Stimulated activated CD8-positive, alpha-beta memory T cell treated with anti-CD3 and anti-CD28 coated beads, Interleukin-7, amount 100 ng/mL, for 48 hours (primary cell): ENCODE measurements around the gene YIF1B.
"Not testable (repeated sequence)": the region's sequence is repeated elsewhere in the genome, so short reads cannot be mapped to it uniquely, and the experiment has no call there.

Experiments
- DNase-seq, 2 donors: peaks; one replicate each; pipeline ENCODE4 v3.0.0-alpha.2; 2020; ENCODE audit warnings: low read depth in 1 of 2; ENCODE audit errors: extremely low read depth in 1 of 2

The YIF1B gene

DNA sequence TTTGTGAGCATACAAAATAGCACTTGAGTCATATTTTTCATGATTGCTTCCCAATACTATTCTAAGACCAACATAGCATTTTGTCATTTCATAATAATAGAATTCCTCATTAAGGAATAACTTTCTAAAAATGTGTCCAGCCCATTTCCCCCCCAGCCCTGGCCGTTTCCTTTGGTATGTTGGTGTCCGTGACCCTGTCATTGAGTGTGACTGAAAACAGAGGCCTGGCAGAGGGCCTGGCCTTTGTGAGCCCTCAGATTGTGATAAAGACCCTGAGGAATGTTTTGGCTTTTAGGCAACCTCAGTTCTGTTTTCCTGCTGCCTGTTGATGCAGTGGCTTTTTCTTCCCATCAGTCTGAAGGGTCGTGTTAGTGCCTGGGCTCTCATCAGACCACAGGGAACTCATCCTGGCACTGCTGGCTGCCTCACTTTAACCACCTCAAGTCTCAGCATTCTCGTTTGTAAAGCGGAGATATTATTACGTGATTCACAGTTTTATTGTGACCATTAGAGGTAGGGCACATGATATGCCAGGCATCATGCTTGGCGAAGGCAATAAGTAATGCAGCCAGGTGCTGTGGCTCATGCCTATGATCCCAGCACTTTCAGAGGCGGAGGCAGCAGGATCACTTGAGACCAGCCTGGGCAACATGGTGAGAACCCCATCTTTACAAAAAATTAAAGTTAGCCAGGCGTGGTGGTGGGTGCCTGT, 37.6 kb downstream of the YIF1B start:
- no peak for DNase-seq

- DNase-seq, result no peak
Observed at GRCh38 chr19:38277549-38277948, 38.2 kb downstream of the YIF1B start.

GRCh38 chr19:38276942-38277517, 38.7 kb downstream of the YIF1B start:
- DNase-seq, result no peak

GRCh38 chr19:38274739-38275138, 41.0 kb downstream of the YIF1B start:
- no peak for DNase-seq

- no peak for DNase-seq
Observed at GRCh38 chr19:38273499-38273898, 42.2 kb downstream of the YIF1B start.

DNA sequence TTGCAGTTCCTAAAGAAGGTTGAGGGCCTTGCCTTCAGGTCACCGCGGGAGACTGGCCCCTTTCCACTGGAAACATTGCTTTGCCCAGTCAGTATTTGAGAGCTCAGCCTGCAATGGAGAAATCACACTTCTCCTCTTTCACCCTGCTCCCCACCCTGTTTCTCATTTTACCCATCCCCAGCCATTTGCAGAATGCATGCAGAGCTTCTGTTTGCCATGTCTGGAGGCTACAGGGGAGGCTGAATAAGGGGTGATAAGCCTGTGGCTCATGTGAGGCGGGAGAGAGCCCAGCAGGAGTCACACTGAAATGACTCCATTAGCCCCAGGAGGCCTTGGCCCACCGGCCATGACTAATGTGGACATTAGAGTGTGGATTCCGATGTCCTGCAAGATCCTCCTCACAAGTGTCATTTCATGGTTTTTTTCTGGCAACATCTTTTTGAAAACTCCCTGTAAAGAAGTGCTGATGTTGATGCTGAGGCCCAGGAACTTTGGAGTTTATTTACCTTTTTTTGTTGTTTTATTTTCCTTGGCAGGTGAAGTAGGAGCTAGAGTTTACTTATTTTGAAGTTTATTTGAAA, 45.1 kb downstream of the YIF1B start:
- no peak for DNase-seq

DNA sequence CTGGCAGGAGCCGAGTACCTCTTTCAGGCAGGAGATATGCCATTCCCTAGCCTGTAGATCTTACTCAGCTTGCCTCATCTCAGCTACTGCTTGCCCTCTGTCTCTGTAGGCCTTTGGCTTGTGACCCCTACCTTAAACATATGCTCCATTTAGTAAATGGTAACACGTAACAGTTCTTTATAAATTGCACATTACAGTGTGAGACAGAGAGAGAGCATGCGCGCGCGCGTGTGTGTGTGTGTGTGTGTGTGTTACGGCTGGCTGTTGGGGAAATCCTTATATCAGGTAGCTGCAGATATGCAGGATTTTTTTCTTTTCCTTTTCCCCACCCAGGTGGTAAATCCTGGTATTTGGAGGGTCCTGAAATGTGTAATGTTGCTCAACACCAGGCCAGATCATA, 47.2 kb downstream of the YIF1B start:
- no peak for DNase-seq

DNA sequence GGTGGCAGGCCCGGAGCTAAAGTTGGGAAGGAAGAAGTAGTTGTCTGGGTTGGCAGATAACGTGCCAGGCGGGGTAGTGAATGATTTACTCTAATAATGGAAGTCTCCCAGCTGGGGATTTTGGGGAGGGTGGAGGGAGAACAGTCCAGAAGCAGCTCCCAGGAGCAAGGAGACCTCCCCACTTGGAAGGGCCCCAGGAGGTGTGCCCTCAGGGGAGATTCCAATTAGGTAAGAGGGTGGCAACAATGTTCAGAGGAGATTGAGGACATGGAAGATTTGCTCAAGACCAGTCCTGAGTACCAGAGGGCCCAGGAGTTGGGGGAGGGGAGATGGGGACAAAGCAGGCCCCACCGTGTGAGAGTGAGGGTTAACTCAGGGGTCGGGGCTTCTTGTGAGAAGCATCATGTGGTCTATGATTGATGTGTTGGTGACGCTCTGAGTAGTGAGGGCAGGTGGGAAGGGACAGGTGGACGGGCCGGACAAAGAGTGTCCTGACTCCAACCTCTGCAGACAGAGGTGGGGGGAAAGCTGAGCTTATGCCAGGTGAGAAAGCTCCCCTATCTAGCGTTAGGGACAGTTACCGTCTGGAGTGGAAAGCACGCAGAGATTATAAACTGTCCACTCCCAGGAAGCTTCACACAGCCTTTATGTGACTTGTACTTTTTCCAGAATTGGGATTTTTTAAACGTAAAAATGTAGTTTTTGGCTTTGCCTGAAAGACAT, 47.8 kb downstream of the YIF1B start:
- DNase-seq, result no peak

GRCh38 chr19:38266981-38267597, 48.7 kb downstream of the YIF1B start:
- DNase-seq, result no peak

- DNase-seq, result no peak
Observed at GRCh38 chr19:38265921-38266429, 49.8 kb downstream of the YIF1B start.

DNA sequence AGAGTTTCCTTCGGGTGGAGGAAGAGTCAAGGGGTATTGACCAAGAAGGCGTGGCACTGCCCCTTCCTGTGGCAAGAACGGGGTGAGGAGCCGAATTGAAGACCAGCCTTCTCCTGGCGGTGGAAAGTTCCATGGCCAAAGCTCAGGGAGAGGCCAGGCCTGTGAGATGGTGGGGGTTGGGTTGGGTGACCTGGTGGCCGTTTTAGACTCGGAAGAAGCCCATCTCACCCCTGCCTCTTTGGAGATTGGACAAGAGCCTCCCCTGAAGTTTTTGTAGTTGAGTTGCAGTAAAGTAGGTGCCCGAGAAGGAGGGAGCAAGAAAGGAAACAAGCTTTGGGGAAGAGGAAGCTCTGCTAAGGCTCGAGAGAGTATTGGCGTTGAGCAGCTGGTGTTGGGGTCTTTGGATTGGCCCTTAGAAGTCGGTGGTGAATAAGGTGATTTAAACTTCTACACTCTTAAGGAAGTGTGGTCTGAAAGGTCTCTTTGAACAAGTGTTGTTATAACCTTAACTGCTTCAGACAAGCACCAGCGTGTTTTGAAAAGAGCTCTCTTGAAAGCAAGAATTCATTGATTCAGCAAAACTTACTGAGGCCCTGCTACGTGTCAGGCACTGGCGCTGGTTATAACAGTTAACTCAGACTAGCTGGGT, 50.4 kb downstream of the YIF1B start:
- DNase-seq, result no peak

- peak in 1 of 2 donors; percentile 29 for DNase-seq
Observed at GRCh38 chr19:38264486-38265212, 51.1 kb downstream of the YIF1B start, which contains the start of gene SPINT2. TSS of gene SPINT2 (plus strand) at chr19:38264573. CDS start at chr19:38264893, 320 bp downstream.

GRCh38 chr19:38263689-38264485, 51.9 kb downstream of the YIF1B start:
- peak; percentile 39 to 81 for DNase-seq

DNA sequence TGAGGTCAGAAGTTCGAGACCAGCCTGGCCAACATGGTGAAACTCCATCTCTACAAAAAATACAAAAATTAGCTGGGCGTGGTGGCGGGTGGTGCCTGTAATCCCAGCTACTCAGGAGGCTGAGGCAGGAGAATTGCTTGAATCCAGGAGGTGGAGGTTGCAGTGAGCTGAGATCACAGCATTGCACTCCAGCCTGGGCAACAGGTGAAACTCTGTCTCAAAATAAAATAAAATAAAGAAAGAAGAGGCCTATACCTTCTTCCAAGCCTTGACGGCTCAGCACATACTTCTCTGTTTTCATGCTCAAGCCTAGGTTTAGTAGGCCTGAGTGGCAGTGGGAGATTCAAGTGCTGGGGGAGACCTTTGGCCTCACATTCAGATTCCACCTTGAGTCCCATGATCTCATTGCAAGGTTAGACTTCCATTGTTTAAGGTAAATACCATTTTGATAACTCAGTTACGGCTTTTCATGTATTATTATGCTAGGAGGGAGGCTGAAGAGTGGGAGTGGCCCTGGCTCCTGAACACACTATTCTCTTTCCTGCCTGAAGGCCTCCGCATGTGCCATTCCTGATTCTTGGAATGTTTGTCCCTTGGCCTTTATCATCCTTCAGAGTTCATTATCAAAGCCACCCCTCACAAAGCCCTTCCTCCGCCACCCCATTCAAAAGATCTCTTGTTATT, 53.0 kb downstream of the YIF1B start:
- no peak for DNase-seq

DNA sequence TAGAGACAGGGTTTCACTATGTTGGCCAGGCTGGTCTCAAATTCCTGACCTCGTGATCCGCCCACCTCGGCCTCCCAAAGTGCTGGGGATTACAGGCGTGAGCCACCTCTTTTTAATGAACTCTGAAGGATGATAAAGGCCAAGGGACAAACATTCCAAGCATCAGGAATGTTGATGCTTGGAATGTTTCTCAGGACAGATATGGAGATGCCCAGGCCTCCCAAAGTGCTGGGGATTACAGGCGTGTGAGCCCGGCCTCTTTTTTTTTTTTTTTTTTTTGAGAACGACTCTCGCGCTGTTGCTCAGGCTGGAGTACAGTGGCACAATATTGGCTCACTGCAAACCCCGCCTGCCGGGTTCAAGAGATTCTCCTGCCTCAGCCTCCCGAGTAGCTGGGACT, 53.8 kb downstream of the YIF1B start:
- DNase-seq, result not testable (repeated sequence)

DNA sequence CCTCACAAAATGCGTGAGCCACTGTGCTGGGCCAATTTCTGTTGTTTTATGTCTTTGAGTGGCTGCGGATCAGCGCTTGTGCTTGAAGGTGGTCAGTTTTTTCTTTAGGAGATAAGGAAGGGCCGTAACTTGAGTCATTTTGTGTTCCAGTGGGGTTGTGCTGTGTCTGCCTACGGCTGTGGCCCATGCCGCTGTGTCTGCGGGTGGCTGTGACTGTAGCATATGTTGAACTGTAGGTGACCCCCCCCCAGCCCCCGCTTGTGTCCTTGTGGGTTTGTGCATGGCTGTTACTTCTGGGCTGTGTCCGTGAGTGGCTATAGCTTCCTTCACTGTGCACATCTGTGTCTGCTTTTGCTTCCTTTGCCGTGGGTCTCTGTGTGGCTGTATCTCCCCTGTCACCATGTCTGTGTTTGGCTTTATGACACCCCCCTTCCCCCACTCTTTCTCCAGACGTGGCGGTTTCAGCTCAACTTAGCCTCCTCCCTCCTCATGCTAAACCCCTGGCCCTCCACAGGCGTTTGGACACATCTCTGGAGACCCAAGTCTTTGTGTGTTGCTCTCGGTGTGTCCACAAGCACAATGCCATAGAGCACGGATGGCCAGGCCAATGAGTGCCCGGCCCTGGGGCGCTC, 60.2 kb downstream of the YIF1B start:
- no peak for DNase-seq

DNA sequence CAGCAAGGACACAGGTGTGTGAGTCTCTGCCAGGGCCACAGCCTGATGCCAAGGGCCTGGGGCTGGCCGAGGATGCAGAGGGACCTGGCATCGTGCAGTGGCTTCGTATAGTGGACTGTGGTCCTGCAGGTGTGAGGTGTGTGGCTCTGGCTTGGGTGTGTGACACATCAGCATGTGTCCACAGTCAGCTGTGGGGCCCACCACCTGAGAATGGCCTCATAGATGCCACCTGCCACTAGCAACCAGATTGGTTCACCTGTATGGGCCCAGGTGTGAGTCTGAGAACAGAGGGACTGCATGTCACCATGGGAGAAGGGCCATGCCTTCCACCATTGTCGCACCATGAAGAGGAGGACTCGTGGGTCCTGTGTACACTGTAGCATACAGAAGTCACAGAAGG, 62.0 kb downstream of the YIF1B start:
- no peak for DNase-seq
